ENCODE measurements around the gene DCLRE1A. TPM values are rescaled to one million over a fixed set of nuclear protein-coding genes. Genes with fewer than 3 reads are reported as not detected.

The DCLRE1A gene
- 10 to 100 TPM in 1 of 6 donors, 1 to 10 TPM in 5; 4.0 to 12.4 (median 6.0) TPM for total RNA-seq

DNA sequence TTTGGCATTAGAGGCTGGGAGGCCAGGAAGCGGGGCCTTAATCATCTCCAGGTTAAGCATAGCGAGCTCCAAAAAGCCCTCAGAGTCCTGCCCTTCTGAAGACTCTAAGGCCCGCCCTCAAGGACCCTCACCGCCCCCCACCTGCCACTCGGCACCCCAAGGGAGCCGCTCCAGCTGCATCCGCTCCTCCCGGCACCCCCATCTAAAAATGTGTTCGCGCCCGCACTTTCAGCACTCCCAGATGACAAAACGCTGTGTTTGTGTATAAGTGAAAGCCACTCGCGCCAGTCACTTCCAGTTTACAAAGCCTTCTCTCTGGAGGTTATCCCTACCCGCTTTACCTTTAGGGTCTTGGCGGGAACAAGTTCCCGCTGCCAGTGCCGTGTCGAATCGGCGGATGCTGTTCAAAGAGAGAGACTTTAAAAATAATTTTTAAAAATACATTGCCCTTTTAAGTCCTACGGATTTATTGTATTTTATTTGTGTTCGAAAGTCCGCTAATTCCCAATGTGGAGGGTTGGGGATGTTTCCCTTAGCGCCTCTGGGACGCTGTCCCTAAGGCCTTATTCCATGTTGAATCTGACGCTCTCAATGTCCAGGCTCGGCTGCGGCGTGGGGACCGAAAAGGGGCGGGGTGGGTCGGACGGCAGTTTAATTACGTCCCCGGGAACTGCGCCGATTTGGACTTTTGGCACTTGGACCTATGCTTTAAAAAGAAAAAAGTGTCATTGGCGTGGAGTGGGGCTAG, at the start of gene DCLRE1A, which contains the start of gene NHLRC2:
Gene DCLRE1A (minus strand): TSS at position 70 of the 748 bp plus-strand sequence. CDS start 900 bp downstream, outside the sequence.
Gene NHLRC2 (plus strand): TSS at position 649 of the 748 bp plus-strand sequence. CDS start 212 bp downstream, outside the sequence.
- 0% methylated on average over 34 to 39 of the region's 39 CpGs for WGBS, 2 donors
- H3K27me3 ChIP-seq: no peaks in the 10 kb centered on the region
- no peak for TF ChIP-seq EP300 (IDR thresholded peaks at IDR 0.05)
- peak in 1 of 4 donors; percentile 50 for TF ChIP-seq POLR2A (IDR thresholded peaks at IDR 0.05)
- peak; percentile 22 to 35 for TF ChIP-seq POLR2AphosphoS5 (IDR thresholded peaks at IDR 0.05)
- TF ChIP-seq CTCF (IDR thresholded peaks at IDR 0.05): no peak
- H3K9me3 ChIP-seq: no peaks in the 10 kb centered on the region
- peak; percentile 92 to 95 for ATAC-seq (ENCODE audit: low FRiP score in 2 of 2)
- peak; percentile 80 to 81 for DNase-seq
- peak within 1 kb of the TSS; percentile 46 to 86 (median 75) for H3K4me3 ChIP-seq
- H3K36me3 ChIP-seq: peaks cover 0 to 3% (median 0%) of the 10 kb centered on the region in 4 donors
- H3K4me1 ChIP-seq: peaks cover 24 to 69% (median 39%) of the 10 kb centered on the region in 4 donors
- peak within 1 kb of the TSS; percentile 92 to 97 (median 94) for H3K27ac ChIP-seq

DNA sequence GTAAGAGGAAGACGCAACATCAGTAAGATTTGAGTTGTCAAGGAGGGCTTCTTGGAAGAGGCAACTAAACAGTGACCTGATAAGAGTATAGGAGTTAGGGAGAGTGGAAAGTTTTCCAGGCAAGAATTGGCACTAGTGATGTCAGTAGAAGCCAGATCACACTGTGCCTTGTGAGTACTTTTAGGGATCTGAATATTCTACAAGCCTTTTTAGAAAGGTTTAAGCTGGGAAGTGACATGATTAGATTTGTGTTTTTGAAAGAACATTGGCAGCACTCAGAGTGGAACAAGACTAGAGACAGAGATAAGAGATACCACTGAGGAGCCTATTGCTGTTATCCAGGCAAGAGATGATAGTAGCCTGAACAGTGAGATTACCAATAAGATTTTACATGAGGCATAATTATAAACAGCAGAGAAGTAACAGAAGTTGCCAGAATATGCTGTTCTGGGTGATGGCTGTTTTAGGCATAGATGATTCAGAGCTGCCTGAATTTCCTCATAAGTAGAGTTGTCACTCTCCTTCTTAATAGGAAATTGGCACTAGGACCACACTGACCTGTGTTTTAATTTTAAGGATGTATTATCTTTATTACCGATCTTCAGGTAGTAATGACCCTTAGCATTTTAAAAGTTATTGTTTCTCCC, 46.2 kb upstream of the DCLRE1A start:
- TF ChIP-seq EP300 (IDR thresholded peaks at IDR 0.05): no peak
- no peak for TF ChIP-seq CTCF (IDR thresholded peaks at IDR 0.05)
- no peak for TF ChIP-seq POLR2A (IDR thresholded peaks at IDR 0.05)
- TF ChIP-seq POLR2AphosphoS5 (IDR thresholded peaks at IDR 0.05): no peak
- ATAC-seq (ENCODE audit: low FRiP score in 2 of 2) (no peak), DNase-seq (no peak)
- Histone ChIP-seq H3K4me3 (no peak overlapping the region), H3K27ac (no peak overlapping the region), H3K36me3 (peaks cover 0 to 61% (median 9%) of the 10 kb centered on the region in 4 donors), H3K4me1 (no peaks in the 10 kb centered on the region), H3K9me3 (no peaks in the 10 kb centered on the region), H3K27me3 (no peaks in the 10 kb centered on the region)
- WGBS, 2 donors: 88 to 99% methylated on average over 2 of the region's 2 CpGs

DNA sequence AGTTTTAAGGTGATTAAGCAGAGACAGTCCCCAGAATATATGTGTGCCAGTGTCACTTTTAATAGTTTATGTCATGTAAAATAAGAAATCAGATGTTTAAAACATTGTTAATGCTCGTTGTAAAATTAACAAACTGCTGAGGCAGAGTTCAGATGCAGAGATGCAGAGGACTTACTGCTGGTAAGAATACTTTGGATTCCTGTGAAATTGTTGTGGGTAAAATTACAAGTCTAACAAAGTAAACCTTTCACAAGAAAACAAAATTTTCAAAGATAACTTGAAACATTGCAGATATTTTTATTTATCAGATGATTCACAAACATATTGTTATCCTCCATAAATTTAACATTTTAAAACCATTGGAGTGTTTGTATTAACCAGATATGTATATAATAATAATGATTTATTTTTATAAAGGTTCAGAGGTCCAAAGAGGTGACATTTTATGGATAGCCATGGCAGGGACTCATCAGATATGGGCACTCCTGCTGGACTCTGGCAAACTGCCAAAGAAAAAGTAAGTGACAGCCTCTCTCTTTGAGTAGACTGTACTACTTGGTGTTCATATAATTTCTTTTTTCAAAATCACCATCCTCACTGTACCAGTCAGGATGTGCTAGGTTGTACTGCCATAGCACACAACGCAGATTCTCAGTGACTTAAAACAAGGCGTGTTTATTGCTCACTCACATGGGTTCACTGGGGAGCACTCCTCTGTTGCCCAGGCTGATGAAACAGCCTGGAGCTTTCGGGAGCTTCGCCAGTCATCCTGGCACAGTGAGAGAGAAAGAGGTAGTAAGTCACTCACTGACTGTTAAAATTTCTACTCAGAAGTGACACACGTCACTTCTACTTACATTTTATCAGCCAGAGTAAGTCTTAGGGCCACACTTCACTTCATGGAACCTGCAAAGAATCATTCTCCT, 44.1 kb upstream of the DCLRE1A start:
- Histone ChIP-seq H3K9me3 (no peaks in the 10 kb centered on the region), H3K36me3 (peaks cover 0 to 42% (median 9%) of the 10 kb centered on the region in 4 donors), H3K27ac (no peak overlapping the region), H3K4me3 (no peak overlapping the region), H3K4me1 (no peaks in the 10 kb centered on the region), H3K27me3 (no peaks in the 10 kb centered on the region)
- WGBS, 2 donors: 85 to 94% methylated on average over 6 of the region's 6 CpGs
- ATAC-seq (ENCODE audit: low FRiP score in 2 of 2): no peak
- DNase-seq: no peak
- no peak for TF ChIP-seq EP300 (IDR thresholded peaks at IDR 0.05)
- no peak for TF ChIP-seq POLR2AphosphoS5 (IDR thresholded peaks at IDR 0.05)
- no peak for TF ChIP-seq CTCF (IDR thresholded peaks at IDR 0.05)
- TF ChIP-seq POLR2A (IDR thresholded peaks at IDR 0.05): no peak

DNA sequence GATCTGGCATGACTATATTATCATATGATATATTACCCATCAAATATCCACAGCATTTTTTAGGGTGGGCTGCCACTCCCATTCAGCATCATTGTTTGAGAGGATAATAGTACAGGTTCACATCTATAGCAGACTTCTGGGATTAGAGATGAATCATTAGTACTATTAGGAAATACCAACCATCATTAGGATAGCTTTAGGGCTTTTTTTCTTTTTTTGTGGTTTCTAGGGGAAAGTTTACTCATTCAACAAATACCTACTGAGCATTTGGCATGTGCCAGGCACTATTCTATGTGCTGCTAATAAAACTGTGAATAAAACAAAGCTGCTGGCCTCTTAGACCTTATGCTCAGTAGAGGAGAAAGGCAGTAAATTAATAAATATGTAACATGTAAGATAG, 41.1 kb upstream of the DCLRE1A start:
- H3K4me3 ChIP-seq: no peak overlapping the region
- H3K27ac ChIP-seq: no peak overlapping the region
- TF ChIP-seq CTCF (IDR thresholded peaks at IDR 0.05): no peak
- TF ChIP-seq EP300 (IDR thresholded peaks at IDR 0.05): no peak
- TF ChIP-seq POLR2A (IDR thresholded peaks at IDR 0.05): no peak
- no peak for TF ChIP-seq POLR2AphosphoS5 (IDR thresholded peaks at IDR 0.05)
- no peaks in the 10 kb centered on the region for H3K4me1 ChIP-seq
- DNase-seq (no peak), ATAC-seq (ENCODE audit: low FRiP score in 2 of 2) (no peak)
- no peaks in the 10 kb centered on the region for H3K27me3 ChIP-seq
- peaks cover 0 to 30% (median 6%) of the 10 kb centered on the region in 4 donors for H3K36me3 ChIP-seq
- H3K9me3 ChIP-seq: no peaks in the 10 kb centered on the region

Data from upper lobe of left lung (tissue), 6 donors.